ENCODE data around the gene LRRC49.

- TF ChIP-seq CTCF (IDR thresholded peaks at IDR 0.05) (no peak), POLR2A (IDR thresholded peaks at IDR 0.05) (no peak)
Measured at GRCh38 chr15:71057581-71057980, 165.0 kb downstream of the LRRC49 start.

Data from heart left ventricle (tissue), 13 donors.